Peyer's patch (tissue), 4 donors: Measurements from ENCODE around the gene BICC1. TPM values are rescaled to one million over a fixed set of nuclear protein-coding genes. Genes with fewer than 3 reads are reported as not detected.

Experiments used
- DNase-seq, 3 donors: peaks; one replicate each; pipeline ENCODE4 v3.0.0-alpha.2; 2017 to 2019
- H3K27ac ChIP-seq, 4 donors: fragments of 200-600 bp; sonication (generic); one replicate each; pipeline ENCODE4 v1.5.1; 2016 to 2019
- H3K27me3 ChIP-seq, 2 donors: fragments of 200-600 bp; sonication (generic); one replicate each; pipeline ENCODE4 v1.5.1; 2019
- H3K36me3 ChIP-seq, 3 donors: fragments of 200-600 bp; sonication (generic); one replicate each; pipeline ENCODE4 v1.5.1; 2016 to 2019
- H3K4me1 ChIP-seq, 4 donors: fragments of 200-600 bp; sonication (generic); one replicate each; pipeline ENCODE4 v1.5.1; 2016 to 2019
- H3K4me3 ChIP-seq, 4 donors: fragments of 200-600 bp; sonication (generic); 1 replicate in 3 of 4; 2 replicates in 1 of 4; pipeline ENCODE4 v1.5.1; 2016 to 2019; ENCODE audit warnings: mild to moderate bottlenecking in 1 of 4
- H3K9me3 ChIP-seq, 4 donors: fragments of 200-600 bp; sonication (generic); one replicate each; pipeline ENCODE4 v1.5.1; 2016 to 2019; ENCODE audit warnings: mild to moderate bottlenecking in 1 of 4
- POLR2A ChIP-seq, 2 donors: fragments of 450-650 bp; IDR thresholded peaks; one replicate each; pipeline ENCODE4 v1.5.1; 2017; ENCODE audit warnings: antibody characterized with exemption in 2 of 2, mild to moderate bottlenecking in 2 of 2, moderate library complexity in 2 of 2
- total RNA-seq, 4 donors: library from RNA; depleted of rRNA; stranded (reverse); fragments of >200 nt; gene quantifications; one replicate each; pipeline ENCODE4 v1.1.0, GENCODE V29; 2016
- TF ChIP-seq, protein P1 (sequence below), 6 experiments: fragments of 450-650 bp in 4 of 6; fragments of 200-600 bp in 2 of 6; sonication (generic) in 1 of 6; IDR thresholded peaks; one replicate each; pipeline ENCODE4 v1.5.1; 2017 to 2019; ENCODE audit warnings: antibody characterized with exemption in 6 of 6, mild to moderate bottlenecking in 3 of 6, moderate library complexity in 1 of 6

Gene BICC1
- total RNA-seq, 4 donors from 2014 or later, result 1.1 to 19.0 (median 2.6) TPM

DNA sequence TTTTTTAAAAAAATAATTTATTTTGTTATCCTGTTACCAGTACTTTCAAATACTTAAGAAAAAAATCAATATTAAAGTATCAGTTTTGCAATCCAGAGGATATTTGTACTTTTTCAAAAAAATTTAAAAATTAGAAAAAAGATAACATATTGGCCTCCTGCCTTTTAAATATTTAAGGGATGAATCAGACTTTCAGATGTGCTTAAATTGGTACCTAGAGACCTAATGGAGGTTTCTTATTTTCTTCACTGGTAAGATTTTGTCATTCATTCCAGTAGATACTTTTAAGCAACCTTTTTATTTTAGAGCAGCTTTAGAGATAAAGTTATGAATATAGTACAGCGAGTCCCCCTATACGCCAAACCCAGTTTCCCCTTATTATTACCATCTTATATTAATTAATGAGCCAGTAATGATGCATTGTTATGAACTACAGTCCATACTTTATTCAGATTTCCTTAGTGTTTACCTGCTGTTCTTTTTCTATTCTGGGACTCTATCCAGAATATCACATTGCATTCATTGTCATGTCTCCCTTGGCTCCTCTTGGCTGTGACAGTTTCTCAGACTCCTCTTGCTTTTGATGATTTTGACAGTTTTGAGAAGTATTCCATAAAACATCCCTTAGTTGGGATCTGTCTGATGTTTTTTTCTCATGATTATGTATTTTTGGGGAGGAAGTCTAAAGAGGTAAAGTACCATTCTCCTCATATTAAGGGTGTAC, 34.2 kb downstream of the BICC1 start:
- Histone ChIP-seq H3K36me3 (no peaks in the 10 kb centered on the region), H3K4me1 (no peaks in the 10 kb centered on the region), H3K27ac (no peak overlapping the region), H3K27me3 (no peaks in the 10 kb centered on the region), H3K9me3 (no peaks in the 10 kb centered on the region), H3K4me3 (no peak overlapping the region)
- DNase-seq, result no peak
- TF ChIP-seq POLR2A (IDR thresholded peaks at IDR 0.05), result no peak
- TF ChIP-seq, protein P1, sequence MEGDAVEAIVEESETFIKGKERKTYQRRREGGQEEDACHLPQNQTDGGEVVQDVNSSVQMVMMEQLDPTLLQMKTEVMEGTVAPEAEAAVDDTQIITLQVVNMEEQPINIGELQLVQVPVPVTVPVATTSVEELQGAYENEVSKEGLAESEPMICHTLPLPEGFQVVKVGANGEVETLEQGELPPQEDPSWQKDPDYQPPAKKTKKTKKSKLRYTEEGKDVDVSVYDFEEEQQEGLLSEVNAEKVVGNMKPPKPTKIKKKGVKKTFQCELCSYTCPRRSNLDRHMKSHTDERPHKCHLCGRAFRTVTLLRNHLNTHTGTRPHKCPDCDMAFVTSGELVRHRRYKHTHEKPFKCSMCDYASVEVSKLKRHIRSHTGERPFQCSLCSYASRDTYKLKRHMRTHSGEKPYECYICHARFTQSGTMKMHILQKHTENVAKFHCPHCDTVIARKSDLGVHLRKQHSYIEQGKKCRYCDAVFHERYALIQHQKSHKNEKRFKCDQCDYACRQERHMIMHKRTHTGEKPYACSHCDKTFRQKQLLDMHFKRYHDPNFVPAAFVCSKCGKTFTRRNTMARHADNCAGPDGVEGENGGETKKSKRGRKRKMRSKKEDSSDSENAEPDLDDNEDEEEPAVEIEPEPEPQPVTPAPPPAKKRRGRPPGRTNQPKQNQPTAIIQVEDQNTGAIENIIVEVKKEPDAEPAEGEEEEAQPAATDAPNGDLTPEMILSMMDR (IDR thresholded peaks at IDR 0.05), result no peak

DNA sequence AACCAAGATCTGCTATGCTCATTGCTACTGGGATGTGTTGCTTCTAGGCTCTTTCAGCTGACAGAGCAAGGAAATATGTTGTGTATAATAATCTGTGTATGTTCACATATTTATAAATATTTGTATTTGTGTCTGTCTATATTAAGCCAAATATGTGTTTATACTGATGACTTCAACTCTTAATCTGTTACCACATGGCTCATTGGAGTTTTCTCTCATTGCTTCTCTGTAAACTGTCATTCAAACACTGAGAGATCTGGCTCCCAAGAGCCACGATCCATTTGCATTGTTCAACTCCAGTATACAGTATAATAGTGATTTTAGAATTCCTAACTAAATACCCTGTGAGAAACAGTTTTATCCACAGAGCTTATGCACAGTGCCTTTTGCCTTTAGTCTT, 35.3 kb downstream of the BICC1 start:
- Histone ChIP-seq H3K27ac (no peak overlapping the region), H3K9me3 (no peaks in the 10 kb centered on the region)
- TF ChIP-seq, protein P1 (IDR thresholded peaks at IDR 0.05), result no peak
- no peak for TF ChIP-seq POLR2A (IDR thresholded peaks at IDR 0.05)

DNA sequence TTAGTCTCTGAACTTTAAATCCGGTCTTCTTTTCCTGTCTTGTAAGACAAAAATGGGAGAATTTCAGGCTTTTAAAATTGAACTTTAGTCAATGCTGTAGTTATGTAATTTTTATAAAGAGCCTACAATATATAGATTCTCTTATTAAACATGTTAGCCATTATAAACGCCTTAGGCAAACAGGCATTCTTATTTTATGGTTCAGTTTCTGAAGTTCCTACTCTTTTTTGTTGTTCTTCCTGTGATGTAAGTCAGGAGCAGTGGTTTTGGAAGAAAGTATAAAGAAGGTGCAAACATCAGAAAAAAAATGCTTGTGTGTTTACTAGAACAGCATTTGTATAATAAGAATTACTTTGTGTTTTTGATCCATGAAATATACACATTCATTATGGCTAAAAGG, 41.6 kb downstream of the BICC1 start:
- DNase-seq, result no peak
- peaks cover 0 to 6% (median 0%) of the 10 kb centered on the region in 4 donors for H3K9me3 ChIP-seq
- no peak overlapping the region for H3K4me3 ChIP-seq
- H3K27ac ChIP-seq, result no peak overlapping the region
- TF ChIP-seq, protein P1 (IDR thresholded peaks at IDR 0.05), result no peak
- TF ChIP-seq POLR2A (IDR thresholded peaks at IDR 0.05), result no peak
- no peaks in the 10 kb centered on the region for H3K27me3 ChIP-seq
- no peaks in the 10 kb centered on the region for H3K4me1 ChIP-seq
- H3K36me3 ChIP-seq, result no peaks in the 10 kb centered on the region

More for the DNA sequence above, 35.3 kb downstream of the BICC1 start:
- no peaks in the 10 kb centered on the region for H3K36me3 ChIP-seq
- H3K27me3 ChIP-seq, result no peaks in the 10 kb centered on the region
- no peak overlapping the region for H3K4me3 ChIP-seq
- H3K4me1 ChIP-seq, result no peaks in the 10 kb centered on the region
- no peak for DNase-seq

DNA sequence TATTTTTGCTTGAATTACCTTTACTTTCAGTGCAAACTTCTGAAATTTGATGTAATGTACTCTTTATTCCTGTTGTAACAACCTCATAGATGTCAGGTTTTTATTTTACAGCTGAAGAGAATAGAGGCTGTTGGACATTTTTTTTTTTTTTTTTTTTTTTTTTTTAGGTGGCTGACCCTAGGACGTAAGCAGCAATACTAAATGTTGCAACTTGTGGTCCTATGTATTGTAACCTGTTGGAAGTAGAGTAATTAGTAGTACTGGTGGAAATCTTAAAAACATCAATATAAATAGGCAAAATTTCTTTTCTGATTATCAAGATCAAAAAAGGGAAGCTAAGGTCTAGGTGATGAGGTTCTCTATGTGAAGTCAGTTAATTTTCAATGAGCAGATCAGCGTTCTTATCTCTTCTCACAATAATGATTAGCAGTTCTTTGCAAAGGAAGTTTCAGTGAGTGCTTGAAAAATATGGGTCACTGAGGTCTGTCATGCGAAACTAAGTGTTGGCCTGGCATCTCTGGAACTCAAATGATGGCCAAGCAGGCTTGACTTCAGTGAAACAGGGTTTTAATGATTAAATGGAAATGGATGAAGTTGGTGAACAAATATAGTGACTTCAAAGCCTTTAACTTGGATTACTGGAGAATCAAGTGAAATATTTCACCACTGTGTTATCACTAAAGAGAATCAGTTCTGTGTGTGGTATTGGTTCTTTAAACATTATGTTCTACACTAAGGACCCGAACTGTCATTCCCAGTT, 42.7 kb downstream of the BICC1 start:
- Histone ChIP-seq H3K27me3 (no peaks in the 10 kb centered on the region), H3K36me3 (no peaks in the 10 kb centered on the region), H3K4me3 (no peak overlapping the region), H3K9me3 (peaks cover 0 to 6% (median 0%) of the 10 kb centered on the region in 4 donors), H3K4me1 (no peaks in the 10 kb centered on the region), H3K27ac (no peak overlapping the region)
- DNase-seq, result no peak
- TF ChIP-seq POLR2A (IDR thresholded peaks at IDR 0.05), result no peak
- TF ChIP-seq, protein P1 (IDR thresholded peaks at IDR 0.05), result no peak

DNA sequence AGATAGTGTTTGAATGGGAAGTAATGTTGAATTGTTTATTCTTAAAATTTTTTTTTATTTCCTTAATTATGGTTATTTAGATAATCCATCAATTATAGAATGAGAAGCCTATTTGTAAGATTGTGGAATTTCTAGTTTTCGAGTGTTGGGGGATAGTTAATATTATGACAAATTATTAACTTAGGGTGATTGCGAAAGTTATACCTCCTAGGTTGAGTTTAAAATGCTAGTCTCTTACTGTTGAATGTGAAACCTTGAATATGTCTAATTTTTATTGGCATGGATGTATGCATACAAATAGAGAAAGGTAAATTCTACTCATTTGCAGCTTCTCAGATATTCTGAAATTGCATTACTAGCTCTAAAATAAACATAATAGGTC, 43.2 kb downstream of the BICC1 start:
- H3K27ac ChIP-seq, result no peak overlapping the region
- peaks cover 0 to 6% (median 0%) of the 10 kb centered on the region in 4 donors for H3K9me3 ChIP-seq
- DNase-seq, result no peak
- TF ChIP-seq, protein P1 (IDR thresholded peaks at IDR 0.05), result no peak
- TF ChIP-seq POLR2A (IDR thresholded peaks at IDR 0.05), result no peak
- H3K4me1 ChIP-seq, result no peaks in the 10 kb centered on the region
- H3K36me3 ChIP-seq, result no peaks in the 10 kb centered on the region
- H3K27me3 ChIP-seq, result no peaks in the 10 kb centered on the region
- no peak overlapping the region for H3K4me3 ChIP-seq
